ENCODE data around the gene UXS1. TPM values are rescaled to one million over a fixed set of nuclear protein-coding genes. Genes with fewer than 3 reads are reported as not detected.

UXS1 gene
- total RNA-seq, 1 experiment from 2014 or later = 44.7 TPM

GRCh38 chr2:106065983-106066820 lies 127.9 kb downstream of the UXS1 start:
- Mint-ChIP-seq H3K9me3 (no peaks in the 10 kb centered on the region), H3K27me3 (ENCODE audit: low read depth) (peaks cover 35% of the 10 kb centered on the region), H3K36me3 (no peaks in the 10 kb centered on the region), H3K4me1 (peaks cover 26% of the 10 kb centered on the region), H3K27ac (no peak overlapping the region), H3K4me3 (peak overlapping the region; percentile 74)
- ChIA-PET CTCF (interaction anchor here (1.0 to 1.2 kb wide), 2 partner anchors 23 to 477 kb away, joined by 3 read pairs; no protein-coding TSS in a partner anchor), POLR2A (no interaction called here)
- DNase-seq (ENCODE audit: low spot score) = peak; percentile 66
- TF ChIP-seq SMAD3 (CRISPR knock-in tag; IDR thresholded peaks at IDR 0.05; ENCODE audit: borderline replicate concordance) = 0 out of 2 replicates have a peak, but pooled peaks have one; percentile 44
- TF ChIP-seq, protein P1, sequence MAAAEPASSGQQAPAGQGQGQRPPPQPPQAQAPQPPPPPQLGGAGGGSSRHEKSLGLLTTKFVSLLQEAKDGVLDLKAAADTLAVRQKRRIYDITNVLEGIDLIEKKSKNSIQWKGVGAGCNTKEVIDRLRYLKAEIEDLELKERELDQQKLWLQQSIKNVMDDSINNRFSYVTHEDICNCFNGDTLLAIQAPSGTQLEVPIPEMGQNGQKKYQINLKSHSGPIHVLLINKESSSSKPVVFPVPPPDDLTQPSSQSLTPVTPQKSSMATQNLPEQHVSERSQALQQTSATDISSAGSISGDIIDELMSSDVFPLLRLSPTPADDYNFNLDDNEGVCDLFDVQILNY (CRISPR knock-in tag; IDR thresholded peaks at IDR 0.05) = no peak
- peak; percentile 81 for ATAC-seq

GRCh38 chr2:106065268-106065982 lies 128.7 kb downstream of the UXS1 start:
- no peaks in the 10 kb centered on the region for H3K36me3 Mint-ChIP-seq
- peaks cover 35% of the 10 kb centered on the region for H3K27me3 Mint-ChIP-seq (ENCODE audit: low read depth)
- DNase-seq (ENCODE audit: low spot score) (peak; percentile 33), ATAC-seq (peak; percentile 45)
- TF ChIP-seq ZNF138 (CRISPR knock-in tag; conservative IDR thresholded peaks at IDR 0.05) (0 out of 2 replicates have a peak, but pooled peaks have one; percentile 63), ZNF263 (CRISPR knock-in tag; IDR thresholded peaks at IDR 0.05; ENCODE audit: low read depth) (0 out of 2 replicates have a peak, but pooled peaks have one; percentile 38), CBFB (CRISPR knock-in tag; IDR thresholded peaks at IDR 0.05; ENCODE audit: low read depth) (0 out of 2 replicates have a peak, but pooled peaks have one; percentile 18), ESRRA (CRISPR knock-in tag; IDR thresholded peaks at IDR 0.05; ENCODE audit: borderline replicate concordance) (0 out of 2 replicates have a peak, but pooled peaks have one; percentile 39), ZNF423 (CRISPR knock-in tag; IDR thresholded peaks at IDR 0.05) (peak; percentile 44; the same call in 1 of the 2 replicates), ZNF232 (CRISPR knock-in tag; IDR thresholded peaks at IDR 0.05) (peak; percentile 28; the same call in 1 of the 2 replicates), RORB (CRISPR knock-in tag; IDR thresholded peaks at IDR 0.05) (no peak), RELA (CRISPR knock-in tag; IDR thresholded peaks at IDR 0.05; ENCODE audit: borderline replicate concordance) (no peak), ATF2 (CRISPR knock-in tag; IDR thresholded peaks at IDR 0.05; ENCODE audit: borderline replicate concordance, low read depth) (no peak), JUN (CRISPR knock-in tag; IDR thresholded peaks at IDR 0.05) (0 out of 2 replicates have a peak, but pooled peaks have one; percentile 49), ZBTB21 (CRISPR knock-in tag; IDR thresholded peaks at IDR 0.05; ENCODE audit: borderline replicate concordance) (0 out of 2 replicates have a peak, but pooled peaks have one; percentile 34)
- TF ChIP-seq, protein P2, sequence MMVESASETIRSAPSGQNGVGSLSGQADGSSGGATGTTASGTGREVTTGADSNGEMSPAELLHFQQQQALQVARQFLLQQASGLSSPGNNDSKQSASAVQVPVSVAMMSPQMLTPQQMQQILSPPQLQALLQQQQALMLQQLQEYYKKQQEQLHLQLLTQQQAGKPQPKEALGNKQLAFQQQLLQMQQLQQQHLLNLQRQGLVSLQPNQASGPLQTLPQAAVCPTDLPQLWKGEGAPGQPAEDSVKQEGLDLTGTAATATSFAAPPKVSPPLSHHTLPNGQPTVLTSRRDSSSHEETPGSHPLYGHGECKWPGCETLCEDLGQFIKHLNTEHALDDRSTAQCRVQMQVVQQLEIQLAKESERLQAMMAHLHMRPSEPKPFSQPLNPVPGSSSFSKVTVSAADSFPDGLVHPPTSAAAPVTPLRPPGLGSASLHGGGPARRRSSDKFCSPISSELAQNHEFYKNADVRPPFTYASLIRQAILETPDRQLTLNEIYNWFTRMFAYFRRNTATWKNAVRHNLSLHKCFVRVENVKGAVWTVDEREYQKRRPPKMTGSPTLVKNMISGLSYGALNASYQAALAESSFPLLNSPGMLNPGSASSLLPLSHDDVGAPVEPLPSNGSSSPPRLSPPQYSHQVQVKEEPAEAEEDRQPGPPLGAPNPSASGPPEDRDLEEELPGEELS (CRISPR knock-in tag; IDR thresholded peaks at IDR 0.05) = peak; percentile 19; the same call in 1 of the 2 replicates
- TF ChIP-seq, protein P3, sequence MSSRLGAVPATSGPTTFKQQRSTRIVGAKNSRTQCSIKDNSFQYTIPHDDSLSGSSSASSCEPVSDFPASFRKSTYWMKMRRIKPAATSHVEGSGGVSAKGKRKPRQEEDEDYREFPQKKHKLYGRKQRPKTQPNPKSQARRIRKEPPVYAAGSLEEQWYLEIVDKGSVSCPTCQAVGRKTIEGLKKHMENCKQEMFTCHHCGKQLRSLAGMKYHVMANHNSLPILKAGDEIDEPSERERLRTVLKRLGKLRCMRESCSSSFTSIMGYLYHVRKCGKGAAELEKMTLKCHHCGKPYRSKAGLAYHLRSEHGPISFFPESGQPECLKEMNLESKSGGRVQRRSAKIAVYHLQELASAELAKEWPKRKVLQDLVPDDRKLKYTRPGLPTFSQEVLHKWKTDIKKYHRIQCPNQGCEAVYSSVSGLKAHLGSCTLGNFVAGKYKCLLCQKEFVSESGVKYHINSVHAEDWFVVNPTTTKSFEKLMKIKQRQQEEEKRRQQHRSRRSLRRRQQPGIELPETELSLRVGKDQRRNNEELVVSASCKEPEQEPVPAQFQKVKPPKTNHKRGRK (CRISPR knock-in tag; IDR thresholded peaks at IDR 0.05; ENCODE audit: borderline replicate concordance) = no peak
- TF ChIP-seq, protein P4, sequence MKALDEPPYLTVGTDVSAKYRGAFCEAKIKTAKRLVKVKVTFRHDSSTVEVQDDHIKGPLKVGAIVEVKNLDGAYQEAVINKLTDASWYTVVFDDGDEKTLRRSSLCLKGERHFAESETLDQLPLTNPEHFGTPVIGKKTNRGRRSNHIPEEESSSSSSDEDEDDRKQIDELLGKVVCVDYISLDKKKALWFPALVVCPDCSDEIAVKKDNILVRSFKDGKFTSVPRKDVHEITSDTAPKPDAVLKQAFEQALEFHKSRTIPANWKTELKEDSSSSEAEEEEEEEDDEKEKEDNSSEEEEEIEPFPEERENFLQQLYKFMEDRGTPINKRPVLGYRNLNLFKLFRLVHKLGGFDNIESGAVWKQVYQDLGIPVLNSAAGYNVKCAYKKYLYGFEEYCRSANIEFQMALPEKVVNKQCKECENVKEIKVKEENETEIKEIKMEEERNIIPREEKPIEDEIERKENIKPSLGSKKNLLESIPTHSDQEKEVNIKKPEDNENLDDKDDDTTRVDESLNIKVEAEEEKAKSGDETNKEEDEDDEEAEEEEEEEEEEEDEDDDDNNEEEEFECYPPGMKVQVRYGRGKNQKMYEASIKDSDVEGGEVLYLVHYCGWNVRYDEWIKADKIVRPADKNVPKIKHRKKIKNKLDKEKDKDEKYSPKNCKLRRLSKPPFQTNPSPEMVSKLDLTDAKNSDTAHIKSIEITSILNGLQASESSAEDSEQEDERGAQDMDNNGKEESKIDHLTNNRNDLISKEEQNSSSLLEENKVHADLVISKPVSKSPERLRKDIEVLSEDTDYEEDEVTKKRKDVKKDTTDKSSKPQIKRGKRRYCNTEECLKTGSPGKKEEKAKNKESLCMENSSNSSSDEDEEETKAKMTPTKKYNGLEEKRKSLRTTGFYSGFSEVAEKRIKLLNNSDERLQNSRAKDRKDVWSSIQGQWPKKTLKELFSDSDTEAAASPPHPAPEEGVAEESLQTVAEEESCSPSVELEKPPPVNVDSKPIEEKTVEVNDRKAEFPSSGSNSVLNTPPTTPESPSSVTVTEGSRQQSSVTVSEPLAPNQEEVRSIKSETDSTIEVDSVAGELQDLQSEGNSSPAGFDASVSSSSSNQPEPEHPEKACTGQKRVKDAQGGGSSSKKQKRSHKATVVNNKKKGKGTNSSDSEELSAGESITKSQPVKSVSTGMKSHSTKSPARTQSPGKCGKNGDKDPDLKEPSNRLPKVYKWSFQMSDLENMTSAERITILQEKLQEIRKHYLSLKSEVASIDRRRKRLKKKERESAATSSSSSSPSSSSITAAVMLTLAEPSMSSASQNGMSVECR (CRISPR knock-in tag; IDR thresholded peaks at IDR 0.05; ENCODE audit: borderline replicate concordance) = 0 out of 2 replicates have a peak, but pooled peaks have one; percentile 22
- TF ChIP-seq, protein P1 (CRISPR knock-in tag; IDR thresholded peaks at IDR 0.05) = 0 out of 2 replicates have a peak, but pooled peaks have one; percentile 8
- CTCF ChIA-PET = interaction anchor here (1.2 kb wide), 1 partner anchor 24 kb away, joined by 3 read pairs; no protein-coding TSS in a partner anchor
- peaks cover 22% of the 10 kb centered on the region for H3K4me1 Mint-ChIP-seq
- H3K9me3 Mint-ChIP-seq = peaks cover 5% of the 10 kb centered on the region
- H3K4me3 Mint-ChIP-seq = peak overlapping the region; percentile 74
- H3K27ac Mint-ChIP-seq = no peak overlapping the region
- POLR2A ChIA-PET = interaction anchor here (1.2 kb wide), 1 partner anchor 17 kb away, joined by 3 read pairs; no protein-coding TSS in a partner anchor

Measured in WTC11 (cell line).